GM21381 (cell line): ENCODE measurements around the gene KDM1B.
"Not testable (repeated sequence)": the region's sequence is repeated elsewhere in the genome, so short reads cannot be mapped to it uniquely, and the experiment has no call there.

Experiments used
- ATAC-seq: cut with Tn5 transposase; IDR thresholded peaks from one replicate; pipeline ENCODE4 v1.9.1; 2021; ENCODE audit warnings: mild to moderate bottlenecking, moderate library complexity; ENCODE audit not compliant: unreplicated experiment

The KDM1B gene

DNA sequence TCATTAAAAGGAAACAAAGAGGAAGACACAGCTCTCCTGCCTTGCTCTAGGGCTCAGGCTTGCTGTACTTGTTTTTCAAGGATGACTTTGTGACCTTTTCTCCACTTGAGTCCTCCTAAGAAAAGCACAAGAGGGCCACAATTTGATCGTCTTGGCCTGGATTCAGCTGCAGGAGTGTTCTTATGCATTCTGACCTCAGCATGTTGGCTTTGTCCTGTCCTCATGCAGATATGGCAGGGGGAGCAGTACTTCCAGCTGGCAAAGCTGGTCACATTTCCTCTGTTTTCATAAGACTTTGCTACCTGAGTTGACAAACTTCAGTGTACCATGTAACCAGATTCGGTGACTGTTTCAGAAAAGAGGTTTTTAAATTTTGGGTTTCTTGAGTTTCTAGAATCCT, 30.8 kb downstream of the KDM1B start:
- no peak for ATAC-seq

DNA sequence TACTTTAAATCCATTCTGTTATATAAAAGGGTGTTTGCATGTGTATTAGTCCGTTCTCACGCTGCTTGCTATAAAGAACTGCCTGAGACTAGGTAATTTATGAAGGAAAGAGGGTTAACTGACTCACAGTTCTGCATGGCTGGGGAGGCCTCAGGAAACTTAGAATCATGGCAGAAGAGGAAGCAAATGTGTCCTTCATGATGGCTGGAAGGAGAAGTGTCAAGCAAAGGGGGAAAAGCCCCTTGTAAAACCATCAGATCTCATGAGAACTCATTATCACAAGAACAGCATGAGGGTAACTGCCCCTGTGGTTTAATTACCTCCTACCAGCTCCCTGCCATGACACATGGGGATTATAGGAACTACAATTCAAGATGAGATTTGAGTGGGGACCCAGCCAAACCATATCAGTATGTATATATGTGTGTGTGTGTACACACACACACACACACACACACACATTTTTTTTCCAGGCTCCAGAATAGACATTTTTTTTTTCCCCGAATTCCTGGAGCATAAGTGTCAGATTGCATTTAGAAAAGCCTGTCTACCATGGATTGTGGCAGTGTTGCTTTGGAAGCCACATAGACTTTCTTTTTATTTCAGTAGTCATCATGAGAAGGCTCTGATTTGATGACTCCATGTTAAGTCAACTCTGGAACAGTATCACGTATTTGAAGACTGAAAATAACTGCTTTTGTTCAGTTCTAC, 31.5 kb downstream of the KDM1B start:
- no peak for ATAC-seq

DNA sequence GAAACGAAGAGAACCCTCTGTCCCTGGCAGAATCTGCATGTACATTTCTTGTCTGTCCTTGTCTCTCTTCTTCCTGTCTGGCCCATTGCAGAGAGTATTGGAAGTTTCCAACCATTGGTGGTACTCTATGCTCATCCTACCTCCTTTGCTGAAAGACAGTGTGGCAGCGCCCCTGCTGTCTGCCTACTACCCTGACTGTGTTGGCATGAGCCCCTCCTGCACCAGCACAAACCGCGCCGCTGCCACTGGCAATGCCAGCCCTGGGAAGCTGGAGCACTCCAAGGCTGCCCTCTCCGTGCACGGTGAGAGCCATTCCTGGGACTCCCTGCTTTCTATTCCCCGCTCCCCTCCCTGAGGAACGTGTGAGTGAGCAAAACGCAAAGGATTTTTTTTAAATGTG, 32.5 kb downstream of the KDM1B start:
- no peak for ATAC-seq

DNA sequence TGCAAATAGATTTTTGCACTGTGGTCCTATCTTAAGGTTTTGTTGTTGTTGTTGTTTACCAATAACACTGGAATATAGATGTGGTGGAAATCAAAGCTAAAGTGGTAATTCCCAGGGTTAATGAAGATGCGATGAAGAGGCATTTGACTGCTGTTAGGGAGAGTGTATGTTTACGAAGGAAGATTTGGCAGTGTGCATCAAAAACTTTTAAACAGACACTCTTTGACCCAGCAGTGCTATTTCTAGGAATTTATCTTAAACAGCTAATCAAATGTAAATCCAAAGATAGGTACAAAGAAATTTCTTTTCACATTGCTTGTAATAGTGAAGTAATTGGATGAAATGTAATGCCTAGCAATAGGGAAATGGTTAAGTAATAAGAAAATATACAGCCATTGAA, 34.0 kb downstream of the KDM1B start:
- no peak for ATAC-seq

DNA sequence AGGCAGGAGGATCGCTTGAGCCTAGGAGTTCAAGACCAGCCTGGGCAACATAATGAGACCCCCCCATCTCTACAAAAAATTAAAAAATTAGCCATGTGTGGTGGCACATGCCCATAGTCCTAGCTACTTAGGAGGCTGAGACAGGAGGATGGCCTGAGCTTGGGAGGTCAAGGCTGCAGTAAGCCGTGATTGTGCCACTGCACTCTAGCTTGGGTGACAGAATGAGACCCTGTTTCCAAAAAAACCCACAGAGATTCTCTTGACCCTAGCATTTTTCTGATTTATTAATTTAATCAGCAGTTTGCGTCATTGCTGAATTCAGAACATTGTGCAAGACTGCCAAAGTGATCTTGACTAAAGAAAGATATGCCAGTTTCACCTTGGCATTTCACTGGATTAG, 36.8 kb downstream of the KDM1B start:
- ATAC-seq: no peak

DNA sequence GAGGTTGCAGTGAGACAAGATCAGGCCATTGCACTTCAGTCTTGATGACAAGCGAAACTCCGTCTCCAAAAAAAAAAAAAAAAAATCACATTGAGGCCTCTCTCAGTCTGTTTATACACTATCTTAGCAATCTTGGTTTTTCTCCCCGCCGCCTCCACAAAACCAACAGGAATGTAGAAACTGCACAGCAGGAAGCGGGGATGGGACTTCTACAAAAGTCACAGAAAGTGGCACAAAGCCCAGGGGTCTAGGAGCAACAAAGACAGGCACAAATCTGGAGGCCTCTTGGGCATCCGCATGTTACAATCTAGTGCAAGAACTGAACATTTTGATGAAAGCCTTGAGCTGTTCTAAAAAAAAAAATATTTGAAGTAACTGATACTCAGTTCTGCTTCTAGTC, 48.6 kb downstream of the KDM1B start:
- ATAC-seq: no peak

DNA sequence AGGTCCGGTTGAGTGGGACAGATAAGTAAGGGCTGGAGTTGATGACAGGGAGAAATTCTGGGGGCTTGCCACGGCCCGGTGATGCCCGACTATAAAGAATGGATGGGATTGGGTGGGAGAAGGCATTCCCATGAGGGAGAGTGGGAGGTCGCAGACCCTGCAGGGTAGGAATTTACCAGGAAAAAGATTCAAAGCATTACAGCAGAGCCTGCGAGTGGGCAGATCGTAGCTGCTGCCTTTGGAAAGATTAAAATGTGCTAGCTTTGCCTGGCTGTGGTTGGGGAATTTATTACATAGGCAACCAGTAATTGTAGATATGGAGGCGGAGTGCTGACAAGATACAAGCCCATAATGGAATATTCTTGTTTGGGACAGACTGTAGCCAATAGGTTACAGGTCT, 49.5 kb downstream of the KDM1B start:
- no peak for ATAC-seq

DNA sequence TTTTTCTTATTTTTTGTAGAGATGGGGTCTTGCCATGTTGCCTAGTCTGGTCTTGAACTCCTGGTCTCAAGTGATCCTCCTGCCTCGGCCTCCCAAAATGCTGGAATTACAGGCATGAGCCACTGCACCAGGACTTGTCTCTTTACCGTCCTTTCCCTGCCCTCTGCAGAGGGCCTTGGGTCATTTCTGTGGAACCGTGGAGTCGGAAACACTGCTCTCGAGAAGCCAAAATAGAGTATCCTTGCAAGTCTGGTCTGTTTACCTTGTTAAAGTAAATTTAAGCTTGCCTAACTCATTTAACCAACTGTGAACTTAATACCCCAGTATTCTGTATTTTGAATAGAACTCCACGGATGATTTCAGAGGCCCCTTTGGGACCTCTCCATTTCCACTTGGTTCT, 51.4 kb downstream of the KDM1B start:
- no peak for ATAC-seq

DNA sequence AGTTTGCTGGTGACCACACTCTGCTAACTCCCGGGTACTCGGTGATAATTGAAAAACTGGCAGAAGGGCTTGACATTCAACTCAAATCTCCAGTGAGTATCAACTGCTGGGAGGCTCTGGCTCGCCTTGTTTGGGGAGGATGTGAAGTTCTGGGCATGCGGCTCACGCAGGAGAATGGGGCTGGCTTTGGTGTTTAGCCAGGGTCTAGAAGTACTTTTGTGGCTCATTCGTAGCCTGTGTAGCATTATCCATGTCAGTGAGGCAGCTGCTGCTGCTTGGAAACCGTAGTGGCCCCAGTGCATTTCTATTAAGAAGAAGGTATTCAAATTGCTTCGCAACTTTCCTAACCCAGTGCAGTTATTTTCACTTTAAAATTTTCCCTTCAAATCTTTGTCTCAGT, 52.2 kb downstream of the KDM1B start:
- ATAC-seq: no peak

DNA sequence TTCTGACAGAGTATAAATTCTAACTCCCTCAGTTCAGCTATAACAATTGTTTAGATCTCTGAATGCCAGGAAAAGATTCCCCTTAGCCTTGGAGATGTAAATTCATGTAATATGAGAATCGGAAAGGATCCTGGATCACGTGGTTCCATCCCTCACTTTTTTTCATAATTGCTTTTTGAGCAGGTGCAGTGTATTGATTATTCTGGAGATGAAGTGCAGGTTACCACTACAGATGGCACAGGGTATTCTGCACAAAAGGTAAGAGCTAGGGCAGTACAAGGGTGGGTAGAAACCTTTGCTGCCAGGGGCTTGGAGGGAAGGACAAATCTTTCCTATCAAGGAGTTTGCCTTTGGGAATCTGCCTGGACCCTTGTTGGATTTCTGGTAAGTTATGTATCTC, 52.7 kb downstream of the KDM1B start:
- no peak for ATAC-seq

DNA sequence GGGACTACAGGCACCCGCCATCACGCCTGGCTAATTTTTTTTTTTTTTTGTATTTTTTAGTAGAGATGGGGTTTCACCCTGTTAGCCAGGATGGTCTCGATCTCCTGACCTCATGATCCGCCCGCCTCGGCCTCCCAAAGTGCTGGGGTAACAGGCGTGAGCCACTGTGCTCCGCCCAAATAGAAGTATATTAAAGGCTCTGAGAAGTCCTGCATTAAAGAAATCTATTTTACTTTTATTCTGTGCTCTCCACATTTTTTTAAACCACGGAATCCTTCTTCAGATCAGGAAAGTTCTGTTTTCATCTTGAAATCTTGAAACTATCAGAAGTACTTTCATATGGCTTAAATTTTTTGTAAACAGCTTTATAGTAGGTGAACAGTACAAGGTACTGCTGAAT, 53.6 kb downstream of the KDM1B start:
- ATAC-seq: not testable (repeated sequence)

DNA sequence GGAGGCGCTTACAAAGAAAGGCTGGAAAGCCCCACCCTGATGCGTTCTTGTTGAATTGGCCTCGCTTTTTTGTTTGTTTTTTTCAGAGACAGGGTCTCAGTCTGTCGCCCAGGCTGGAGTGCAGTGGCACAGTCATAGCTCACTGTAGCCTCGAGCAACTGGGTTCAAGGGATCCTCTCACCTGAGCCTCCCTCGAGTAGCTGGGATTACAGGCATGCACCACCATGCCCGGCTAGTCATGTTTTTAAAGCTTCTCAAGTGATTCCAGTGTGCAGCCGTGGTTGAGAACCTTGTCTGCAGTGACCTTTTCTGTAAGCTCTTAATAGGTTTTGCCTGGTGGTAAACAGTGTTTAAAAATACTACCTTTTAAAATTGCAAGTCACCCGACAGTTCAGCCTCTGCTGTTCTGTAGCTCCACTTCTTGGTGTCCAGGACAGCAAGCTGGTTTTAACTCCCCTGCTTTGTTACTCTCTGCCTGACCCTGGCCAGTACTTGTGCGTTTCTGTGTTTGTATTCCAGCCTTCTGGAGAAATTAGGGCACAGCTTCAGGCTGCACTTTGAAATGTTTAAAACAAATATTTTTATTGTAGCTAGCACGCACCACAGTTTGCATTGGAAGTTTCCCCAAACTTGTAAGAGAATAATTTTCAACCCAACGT, 54.4 kb downstream of the KDM1B start:
- no peak for ATAC-seq

DNA sequence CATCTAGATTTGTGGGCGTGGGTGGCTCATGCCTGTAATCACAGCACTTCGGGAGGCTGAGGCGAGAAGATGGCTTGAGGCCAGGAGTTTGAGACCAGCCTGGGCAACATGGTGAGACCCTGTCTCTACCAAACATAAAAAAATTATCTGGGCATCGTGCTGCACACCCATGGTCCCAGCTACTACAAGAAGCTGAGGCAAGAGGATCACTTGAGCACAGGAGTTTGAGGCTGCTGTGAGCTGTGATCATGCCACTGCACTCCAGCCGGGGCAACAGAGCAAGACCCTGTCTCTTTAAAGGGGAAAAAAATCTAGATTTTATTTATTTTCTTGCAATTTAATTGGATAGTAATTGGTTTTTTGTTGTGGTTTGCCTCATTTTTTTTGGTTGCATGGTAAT, 55.5 kb downstream of the KDM1B start:
- ATAC-seq: no peak

DNA sequence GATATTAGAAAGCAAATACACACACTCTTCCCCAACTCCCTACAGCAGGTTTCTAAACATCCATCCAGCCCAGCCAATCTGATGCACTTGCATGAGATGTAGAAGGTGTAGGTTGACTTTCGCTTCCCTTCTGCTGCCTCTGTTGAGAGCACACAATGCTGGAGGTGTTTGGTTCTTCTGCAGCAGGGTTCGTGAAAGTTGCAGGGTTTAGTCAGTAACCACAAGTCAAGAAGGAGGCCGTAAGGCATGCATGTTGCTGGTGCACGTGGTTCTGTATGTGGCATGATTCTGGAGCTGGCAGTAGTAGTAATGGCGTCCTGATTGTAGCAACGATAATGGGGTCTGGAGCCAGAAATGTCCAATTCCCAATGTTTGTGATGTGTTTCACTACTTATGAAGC, 56.1 kb downstream of the KDM1B start:
- peak; percentile 87 for ATAC-seq

DNA sequence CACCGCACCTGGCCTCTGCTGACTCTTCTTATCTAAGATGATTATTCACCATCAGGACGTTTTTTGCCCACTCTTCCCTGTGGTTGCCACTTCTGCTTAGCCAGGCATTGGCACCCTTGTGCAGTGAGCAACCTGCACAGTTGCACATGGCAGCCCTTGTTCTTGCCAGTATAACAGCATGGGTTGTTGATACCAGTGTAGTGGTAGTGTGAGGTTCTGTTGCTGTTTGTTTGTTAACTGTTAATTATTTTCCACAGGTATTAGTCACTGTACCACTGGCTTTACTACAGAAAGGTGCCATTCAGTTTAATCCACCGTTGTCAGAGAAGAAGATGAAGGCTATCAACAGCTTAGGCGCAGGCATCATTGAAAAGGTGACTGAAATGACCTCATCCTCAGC, 57.0 kb downstream of the KDM1B start:
- no peak for ATAC-seq

DNA sequence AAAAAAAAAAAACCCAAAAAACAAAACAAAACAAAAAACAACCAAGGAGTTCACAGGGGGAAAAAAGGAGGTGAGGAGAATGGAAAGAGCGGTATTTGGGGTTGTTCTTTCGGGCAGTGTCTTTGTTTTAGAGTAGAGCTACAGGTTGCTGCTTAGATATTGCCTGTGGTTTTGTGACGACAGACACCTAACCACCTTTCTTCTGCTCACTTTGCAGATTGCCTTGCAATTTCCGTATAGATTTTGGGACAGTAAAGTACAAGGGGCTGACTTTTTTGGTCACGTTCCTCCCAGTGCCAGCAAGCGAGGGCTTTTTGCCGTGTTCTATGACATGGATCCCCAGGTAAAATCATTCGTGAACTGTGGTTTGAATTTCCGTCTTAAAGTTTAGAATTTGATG, 58.2 kb downstream of the KDM1B start:
- ATAC-seq: no peak

DNA sequence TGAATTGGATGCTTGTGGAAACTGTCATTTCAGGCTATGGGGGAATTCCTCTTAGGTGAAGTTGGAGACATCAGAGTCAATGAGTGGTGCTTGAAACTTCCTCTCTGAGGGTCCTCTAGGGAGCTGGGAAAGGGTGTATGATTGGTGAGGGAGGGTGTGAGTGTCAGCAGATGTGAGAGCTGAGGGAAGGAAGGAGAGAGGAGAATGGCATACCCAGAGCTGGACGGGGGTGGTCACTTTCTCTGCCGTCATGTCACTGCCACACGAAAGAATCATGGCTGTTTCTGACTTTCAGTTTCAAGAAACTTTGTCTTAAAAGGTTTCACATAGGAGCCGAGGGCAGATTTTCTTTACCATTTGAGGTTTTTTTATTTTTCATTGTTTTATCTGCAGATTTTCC, 58.8 kb downstream of the KDM1B start:
- no peak for ATAC-seq

DNA sequence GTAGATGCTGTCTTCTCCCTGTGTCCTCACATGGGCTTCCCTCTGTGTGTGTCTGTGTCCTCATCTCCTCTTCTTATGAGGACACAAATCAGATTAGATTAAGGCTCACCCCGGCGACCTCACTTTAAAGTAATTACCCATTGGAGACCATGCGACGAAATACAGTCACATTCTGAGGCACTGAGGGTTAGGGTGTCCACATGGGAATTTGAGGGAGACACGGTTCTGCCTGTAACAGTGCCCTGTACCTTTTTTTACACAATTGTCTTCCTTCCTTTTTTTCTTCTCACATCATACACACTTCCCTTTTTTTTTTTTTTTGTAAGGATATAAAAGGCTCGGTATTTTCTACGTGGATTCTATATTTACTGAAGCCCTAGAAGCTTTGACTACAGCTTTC, 60.2 kb downstream of the KDM1B start:
- no peak for ATAC-seq

DNA sequence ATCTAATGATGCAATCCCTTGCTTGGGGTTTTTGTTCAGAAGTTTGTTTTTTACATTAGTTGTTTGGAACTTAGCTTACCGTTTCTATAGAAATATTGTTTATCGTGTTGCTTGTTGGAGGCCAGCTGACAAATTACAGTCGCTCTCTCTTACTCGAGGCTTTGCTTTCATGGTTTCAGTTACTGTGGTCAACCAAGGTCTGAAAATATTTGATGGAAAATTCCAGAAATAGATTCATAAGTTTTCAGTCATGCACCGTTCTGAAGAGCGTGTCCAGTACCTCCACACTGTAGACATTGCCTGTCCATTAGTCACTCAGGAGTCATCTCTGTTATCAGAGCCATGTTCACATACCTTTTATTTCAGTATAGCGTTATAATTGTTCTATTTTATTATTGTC, 61.2 kb downstream of the KDM1B start:
- no peak for ATAC-seq

DNA sequence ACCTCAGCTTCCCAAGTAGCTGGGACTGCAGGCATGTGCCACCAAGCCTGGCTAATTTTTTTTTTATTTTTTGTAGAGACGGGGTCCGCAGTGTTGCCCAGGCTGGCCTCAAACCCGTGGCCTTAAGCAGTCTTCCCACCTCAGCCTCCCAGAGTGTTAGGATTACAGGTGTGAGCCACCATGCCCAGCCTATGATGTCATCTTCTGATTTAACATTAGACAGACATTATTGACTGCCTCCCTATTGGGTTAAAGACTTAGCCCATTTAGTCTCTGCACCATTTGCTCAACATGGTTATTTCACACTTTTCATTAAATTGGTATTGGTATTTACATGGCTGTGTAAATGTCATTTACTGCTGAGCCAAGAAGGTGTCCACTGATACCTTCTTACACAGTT, 63.0 kb downstream of the KDM1B start:
- ATAC-seq: no peak

DNA sequence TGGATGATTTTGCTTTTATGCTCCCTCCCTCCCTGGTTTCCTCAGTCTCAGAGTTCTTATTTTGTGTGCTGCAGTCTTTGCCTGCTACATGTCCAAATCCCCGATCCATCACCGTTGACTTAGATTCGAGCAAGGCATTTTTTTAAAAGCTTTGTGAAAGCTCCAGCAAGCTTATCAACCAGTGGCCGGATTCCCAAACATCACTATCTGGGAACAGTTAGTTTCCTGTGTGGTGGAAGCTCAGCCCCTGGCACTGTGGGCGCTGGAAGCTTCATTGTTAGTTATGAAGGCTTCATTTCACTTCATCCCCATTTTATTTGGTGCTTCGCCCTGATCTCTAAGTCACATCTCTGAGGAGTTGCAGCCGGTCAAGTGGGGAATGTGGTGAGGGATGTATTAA, 64.4 kb downstream of the KDM1B start:
- ATAC-seq: no peak

DNA sequence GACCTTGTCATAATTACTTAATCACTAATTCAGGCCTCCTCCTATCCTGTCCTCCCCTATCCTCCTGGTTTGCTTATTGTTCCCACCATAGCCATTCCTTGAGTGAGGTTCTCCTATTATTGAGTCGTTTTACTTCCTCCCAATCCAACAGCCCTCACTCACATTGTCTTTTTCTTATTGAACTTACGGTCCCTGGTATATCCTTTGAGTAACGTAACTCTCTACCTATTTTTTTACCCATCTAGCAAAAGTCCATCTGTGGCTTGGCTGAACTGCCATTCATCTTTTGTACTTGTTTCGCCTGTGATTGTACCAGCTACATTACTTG, 66.0 kb downstream of the KDM1B start:
- no peak for ATAC-seq

DNA sequence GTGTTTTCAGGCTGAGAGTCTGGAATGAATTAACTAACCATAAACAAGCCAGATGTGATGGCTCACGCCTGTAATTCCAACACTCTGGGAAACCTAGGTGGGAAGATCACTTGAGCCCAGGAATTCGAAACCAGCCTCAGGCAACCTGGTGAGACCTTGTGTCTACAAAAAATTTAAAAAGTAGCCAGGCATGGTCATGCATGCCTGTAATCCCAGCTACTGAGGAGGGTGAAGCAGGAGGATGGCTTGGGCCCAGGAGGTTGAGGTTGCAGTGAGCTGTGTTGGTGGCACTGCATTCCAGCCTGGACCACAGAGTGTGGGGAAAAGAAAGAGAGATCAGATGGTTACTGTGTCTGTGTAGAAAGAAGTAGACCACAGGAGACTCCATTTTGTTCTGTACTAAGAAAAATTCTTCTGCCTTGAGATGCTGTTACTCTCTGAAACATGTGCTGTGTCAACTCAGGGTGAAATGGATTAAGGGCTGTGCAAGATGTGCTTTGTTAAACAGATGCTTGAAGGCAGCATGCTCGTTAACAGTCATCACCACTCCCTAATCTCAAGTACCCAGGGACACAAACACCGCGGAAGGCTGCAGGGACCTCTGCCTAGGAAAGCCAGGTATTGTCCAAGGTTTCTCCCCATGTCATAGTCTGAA, 71.4 kb downstream of the KDM1B start:
- ATAC-seq: not testable (repeated sequence)
